Measurements from ENCODE around the gene NOX3.

DNA sequence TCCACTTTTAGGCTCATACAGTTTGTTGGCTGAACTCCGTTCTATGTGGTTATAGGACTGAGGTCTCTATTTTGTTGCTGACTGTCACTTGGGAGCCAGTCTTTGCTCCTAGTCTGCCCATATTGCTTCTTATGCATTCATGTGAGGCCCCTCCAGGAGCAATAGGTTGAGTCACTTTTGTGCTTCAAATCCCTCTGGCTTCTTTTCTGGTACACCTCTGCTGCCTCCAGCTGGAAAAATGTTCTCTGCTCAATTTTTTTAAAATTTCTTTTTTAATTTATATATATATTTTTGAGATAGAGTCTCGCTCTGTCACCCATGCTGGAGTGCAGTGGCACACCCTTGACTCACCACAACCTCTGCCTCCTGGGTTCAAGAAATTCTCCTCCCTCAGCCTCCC lies 42.7 kb upstream of the NOX3 start:
- TF ChIP-seq ZBTB1 (CRISPR knock-in tag; IDR thresholded peaks at IDR 0.05; ENCODE audit: borderline replicate concordance, low read depth), result no peak
- TF ChIP-seq, protein P1, sequence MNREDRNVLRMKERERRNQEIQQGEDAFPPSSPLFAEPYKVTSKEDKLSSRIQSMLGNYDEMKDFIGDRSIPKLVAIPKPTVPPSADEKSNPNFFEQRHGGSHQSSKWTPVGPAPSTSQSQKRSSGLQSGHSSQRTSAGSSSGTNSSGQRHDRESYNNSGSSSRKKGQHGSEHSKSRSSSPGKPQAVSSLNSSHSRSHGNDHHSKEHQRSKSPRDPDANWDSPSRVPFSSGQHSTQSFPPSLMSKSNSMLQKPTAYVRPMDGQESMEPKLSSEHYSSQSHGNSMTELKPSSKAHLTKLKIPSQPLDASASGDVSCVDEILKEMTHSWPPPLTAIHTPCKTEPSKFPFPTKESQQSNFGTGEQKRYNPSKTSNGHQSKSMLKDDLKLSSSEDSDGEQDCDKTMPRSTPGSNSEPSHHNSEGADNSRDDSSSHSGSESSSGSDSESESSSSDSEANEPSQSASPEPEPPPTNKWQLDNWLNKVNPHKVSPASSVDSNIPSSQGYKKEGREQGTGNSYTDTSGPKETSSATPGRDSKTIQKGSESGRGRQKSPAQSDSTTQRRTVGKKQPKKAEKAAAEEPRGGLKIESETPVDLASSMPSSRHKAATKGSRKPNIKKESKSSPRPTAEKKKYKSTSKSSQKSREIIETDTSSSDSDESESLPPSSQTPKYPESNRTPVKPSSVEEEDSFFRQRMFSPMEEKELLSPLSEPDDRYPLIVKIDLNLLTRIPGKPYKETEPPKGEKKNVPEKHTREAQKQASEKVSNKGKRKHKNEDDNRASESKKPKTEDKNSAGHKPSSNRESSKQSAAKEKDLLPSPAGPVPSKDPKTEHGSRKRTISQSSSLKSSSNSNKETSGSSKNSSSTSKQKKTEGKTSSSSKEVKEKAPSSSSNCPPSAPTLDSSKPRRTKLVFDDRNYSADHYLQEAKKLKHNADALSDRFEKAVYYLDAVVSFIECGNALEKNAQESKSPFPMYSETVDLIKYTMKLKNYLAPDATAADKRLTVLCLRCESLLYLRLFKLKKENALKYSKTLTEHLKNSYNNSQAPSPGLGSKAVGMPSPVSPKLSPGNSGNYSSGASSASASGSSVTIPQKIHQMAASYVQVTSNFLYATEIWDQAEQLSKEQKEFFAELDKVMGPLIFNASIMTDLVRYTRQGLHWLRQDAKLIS (CRISPR knock-in tag; IDR thresholded peaks at IDR 0.05), result no peak
- TF ChIP-seq EZH2 (IDR thresholded peaks at IDR 0.05; ENCODE audit: borderline replicate concordance, low read depth, low read length), result no peak
- no peak for TF ChIP-seq SRF (CRISPR knock-in tag; IDR thresholded peaks at IDR 0.05)
- TF ChIP-seq TBL1XR1 (IDR thresholded peaks at IDR 0.05; ENCODE audit: low read length in 2 of 2), result no peak

All from K562 (cell line).